ENCODE measurements around the gene SMC4. TPM values are rescaled to one million over a fixed set of nuclear protein-coding genes. Genes with fewer than 3 reads are reported as not detected.

SMC4 gene
- total and polyA plus RNA-seq, 2 of the 8 experiments (the other 6 are each of a cell fraction or from before 2014, with no cell fraction given), result 26.6 to 118 TPM

DNA sequence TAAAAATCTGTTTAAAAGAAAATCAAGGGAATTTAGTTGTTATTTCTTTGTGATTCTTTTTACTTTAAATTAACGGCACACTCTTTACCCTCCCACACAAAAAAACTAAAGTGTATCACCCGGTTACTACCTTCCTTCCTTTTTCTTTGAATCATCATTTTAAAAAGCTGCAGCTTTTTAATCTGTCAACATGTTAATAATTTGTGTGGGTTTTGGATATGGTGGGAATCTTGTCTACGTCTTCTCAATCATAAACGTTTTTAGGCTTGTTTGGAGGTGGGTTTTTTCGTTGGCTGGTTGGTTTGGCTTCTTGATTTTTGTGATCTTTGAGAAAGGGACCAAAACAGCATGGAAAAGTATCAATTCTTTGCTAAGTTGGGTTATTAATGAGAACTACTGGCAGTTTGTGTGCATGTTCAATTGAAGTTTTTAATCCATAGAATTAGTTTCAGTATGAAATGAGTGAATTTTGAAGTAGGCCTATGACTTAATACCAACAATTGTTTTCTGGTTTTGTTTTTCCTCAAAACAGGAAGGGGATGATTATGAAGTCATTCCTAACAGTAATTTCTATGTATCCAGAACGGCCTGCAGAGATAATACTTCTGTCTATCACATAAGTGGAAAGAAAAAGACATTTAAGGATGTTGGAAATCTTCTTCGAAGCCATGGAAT, 4.5 kb downstream of the SMC4 start (continued):
- TF ChIP-seq CHD1 (IDR thresholded peaks at IDR 0.05; ENCODE audit: low read depth, low read length), result no peak
- no peak for TF ChIP-seq GTF2F1 (IDR thresholded peaks at IDR 0.05; ENCODE audit: borderline replicate concordance, low read depth, low read length)
